Activated CD4-positive, alpha-beta memory T cell treated with anti-CD3 and anti-CD28 coated beads, Interleukin-2, amount 10 ng/mL, durations not matched to agents 7 days and 5 days (primary cell): Measurements from ENCODE around the gene ARHGEF11. TPM values are rescaled to one million over a fixed set of nuclear protein-coding genes. Genes with fewer than 3 reads are reported as not detected.

Experiments
- CTCF ChIA-PET: fragments of 350-600 bp; sonication (Branson Sonifier 250); formaldehyde crosslinking; loops from one replicate; lab custom pipeline; 2021; ENCODE audit warnings: antibody characterized with exemption, inconsistent platforms; lab: Charles Lee
- POLR2A ChIA-PET: fragments of 350-600 bp; sonication (Branson Sonifier 250); formaldehyde crosslinking; loops from one replicate; lab custom pipeline; 2021; ENCODE audit warnings: antibody characterized with exemption; lab: Charles Lee
- DNase-seq: peaks from one replicate; pipeline ENCODE4 v3.0.0-alpha.2; 2020
- H3K27ac Mint-ChIP-seq: one replicate; pipeline ENCODE4 v1.8.0; 2021; ENCODE audit warnings: mild to moderate bottlenecking, mixed read lengths
- H3K27me3 Mint-ChIP-seq: one replicate; pipeline ENCODE4 v1.8.0; 2021; ENCODE audit warnings: mixed read lengths
- H3K36me3 Mint-ChIP-seq: one replicate; pipeline ENCODE4 v1.8.0; 2021; ENCODE audit warnings: low read depth, mixed read lengths
- H3K4me1 Mint-ChIP-seq: one replicate; pipeline ENCODE4 v1.8.0; 2021; ENCODE audit warnings: mixed read lengths
- H3K4me3 Mint-ChIP-seq: one replicate; pipeline ENCODE4 v1.8.0; 2021; ENCODE audit warnings: mild to moderate bottlenecking, mixed read lengths
- H3K9me3 Mint-ChIP-seq: one replicate; pipeline ENCODE4 v1.8.0; 2021; ENCODE audit warnings: mixed read lengths
- total RNA-seq, 2 experiments: library from RNA; stranded (reverse); gene quantifications; one replicate each; pipeline ENCODE4 v1.2.3, GENCODE V29; 2021

The ARHGEF11 gene
- total RNA-seq, 2 experiments from 2014 or later, result 14.9 to 15.8 TPM

- peaks cover 31% of the 10 kb centered on the region for H3K4me1 Mint-ChIP-seq
- no peak overlapping the region for H3K4me3 Mint-ChIP-seq
- no peaks in the 10 kb centered on the region for H3K9me3 Mint-ChIP-seq
- no peaks in the 10 kb centered on the region for H3K27me3 Mint-ChIP-seq
- peaks cover 12% of the 10 kb centered on the region for H3K36me3 Mint-ChIP-seq
- ChIA-PET CTCF (interaction anchor here (1.0 to 2.7 kb wide), 3 partner anchors 12 to 269 kb away, joined by 3 to 12 read pairs (median 6); no protein-coding TSS in a partner anchor), POLR2A (interaction anchor here (0.6 kb wide), 1 partner anchor 19 kb away, joined by 3 read pairs; no protein-coding TSS in a partner anchor)
- no peak for DNase-seq
- H3K27ac Mint-ChIP-seq, result no peak overlapping the region
Measured at GRCh38 chr1:156958247-156958714, 87.3 kb downstream of the ARHGEF11 start.

GRCh38 chr1:156957634-156958033 is 87.9 kb downstream of the ARHGEF11 start:
- H3K27ac Mint-ChIP-seq, result no peak overlapping the region
- peaks cover 26% of the 10 kb centered on the region for H3K4me1 Mint-ChIP-seq
- ChIA-PET POLR2A (no interaction called here), CTCF (no interaction called here)
- H3K27me3 Mint-ChIP-seq, result no peaks in the 10 kb centered on the region
- no peak overlapping the region for H3K4me3 Mint-ChIP-seq
- no peak for DNase-seq
- no peaks in the 10 kb centered on the region for H3K9me3 Mint-ChIP-seq
- H3K36me3 Mint-ChIP-seq, result peaks cover 12% of the 10 kb centered on the region

GRCh38 chr1:156956333-156956732 is 89.2 kb downstream of the ARHGEF11 start:
- Mint-ChIP-seq H3K4me1 (peaks cover 16% of the 10 kb centered on the region), H3K4me3 (no peak overlapping the region), H3K9me3 (no peaks in the 10 kb centered on the region), H3K27me3 (no peaks in the 10 kb centered on the region), H3K36me3 (peaks cover 8% of the 10 kb centered on the region), H3K27ac (no peak overlapping the region)
- ChIA-PET POLR2A (no interaction called here), CTCF (no interaction called here)
- no peak for DNase-seq

GRCh38 chr1:156953571-156953970 is 92.0 kb downstream of the ARHGEF11 start:
- H3K9me3 Mint-ChIP-seq, result no peaks in the 10 kb centered on the region
- H3K27ac Mint-ChIP-seq, result no peak overlapping the region
- POLR2A ChIA-PET, result no interaction called here
- H3K36me3 Mint-ChIP-seq, result peaks cover 7% of the 10 kb centered on the region
- peaks cover 2% of the 10 kb centered on the region for H3K27me3 Mint-ChIP-seq
- no peak overlapping the region for H3K4me3 Mint-ChIP-seq
- CTCF ChIA-PET, result no interaction called here
- peaks cover 7% of the 10 kb centered on the region for H3K4me1 Mint-ChIP-seq
- DNase-seq, result no peak

- Mint-ChIP-seq H3K9me3 (no peaks in the 10 kb centered on the region), H3K36me3 (peaks cover 5% of the 10 kb centered on the region), H3K4me3 (no peak overlapping the region), H3K27ac (no peak overlapping the region), H3K27me3 (peaks cover 2% of the 10 kb centered on the region), H3K4me1 (no peaks in the 10 kb centered on the region)
- POLR2A ChIA-PET, result no interaction called here
- CTCF ChIA-PET, result no interaction called here
- no peak for DNase-seq
Measured at GRCh38 chr1:156951371-156951770, 94.2 kb downstream of the ARHGEF11 start.

GRCh38 chr1:156949127-156949526 is 96.4 kb downstream of the ARHGEF11 start:
- CTCF ChIA-PET, result interaction anchor here (1.1 to 1.7 kb wide), 2 partner anchors 15 to 125 kb away, joined by 3 to 5 read pairs; no protein-coding TSS in a partner anchor

GRCh38 chr1:156948708-156949107 is 96.8 kb downstream of the ARHGEF11 start:
- ChIA-PET POLR2A (interaction anchor here (0.9 kb wide), 1 partner anchor 27 kb away, joined by 3 read pairs; no protein-coding TSS in a partner anchor), CTCF (interaction anchor here (0.6 to 1.7 kb wide), 3 partner anchors 15 to 125 kb away, joined by 3 to 5 read pairs (median 3); no protein-coding TSS in a partner anchor)
- Mint-ChIP-seq H3K36me3 (peaks cover 12% of the 10 kb centered on the region), H3K9me3 (no peaks in the 10 kb centered on the region), H3K4me3 (no peak overlapping the region), H3K27ac (no peak overlapping the region), H3K27me3 (peaks cover 2% of the 10 kb centered on the region), H3K4me1 (no peaks in the 10 kb centered on the region)
- DNase-seq, result no peak

More at GRCh38 chr1:156949127-156949526, 96.4 kb downstream of the ARHGEF11 start:
- Mint-ChIP-seq H3K4me3 (no peak overlapping the region), H3K27ac (no peak overlapping the region), H3K4me1 (no peaks in the 10 kb centered on the region), H3K9me3 (no peaks in the 10 kb centered on the region), H3K36me3 (peaks cover 12% of the 10 kb centered on the region), H3K27me3 (peaks cover 2% of the 10 kb centered on the region)
- DNase-seq, result no peak
- POLR2A ChIA-PET, result interaction anchor here (0.9 kb wide), 1 partner anchor 28 kb away, joined by 3 read pairs; no protein-coding TSS in a partner anchor

- ChIA-PET CTCF (interaction anchor here (0.6 to 1.7 kb wide), 3 partner anchors 16 to 126 kb away, joined by 3 to 5 read pairs (median 3); no protein-coding TSS in a partner anchor), POLR2A (no interaction called here)
- Mint-ChIP-seq H3K4me3 (no peak overlapping the region), H3K9me3 (no peaks in the 10 kb centered on the region), H3K27ac (no peak overlapping the region), H3K36me3 (peaks cover 16% of the 10 kb centered on the region), H3K4me1 (no peaks in the 10 kb centered on the region), H3K27me3 (peaks cover 4% of the 10 kb centered on the region)
- DNase-seq, result no peak
Measured at GRCh38 chr1:156947818-156948525, 97.6 kb downstream of the ARHGEF11 start.

GRCh38 chr1:156947127-156947526 is 98.4 kb downstream of the ARHGEF11 start:
- Mint-ChIP-seq H3K4me3 (no peak overlapping the region), H3K27me3 (peaks cover 4% of the 10 kb centered on the region), H3K4me1 (no peaks in the 10 kb centered on the region), H3K9me3 (no peaks in the 10 kb centered on the region), H3K36me3 (peaks cover 16% of the 10 kb centered on the region), H3K27ac (no peak overlapping the region)
- ChIA-PET POLR2A (no interaction called here), CTCF (no interaction called here)
- DNase-seq, result no peak

GRCh38 chr1:156945881-156946661 is 99.5 kb downstream of the ARHGEF11 start:
- ChIA-PET CTCF (no interaction called here), POLR2A (no interaction called here)
- Mint-ChIP-seq H3K36me3 (peaks cover 15% of the 10 kb centered on the region), H3K4me3 (no peak overlapping the region), H3K4me1 (no peaks in the 10 kb centered on the region), H3K27ac (no peak overlapping the region), H3K27me3 (peaks cover 4% of the 10 kb centered on the region), H3K9me3 (no peaks in the 10 kb centered on the region)
- DNase-seq, result no peak

GRCh38 chr1:156944848-156945247 is 100.7 kb downstream of the ARHGEF11 start:
- Mint-ChIP-seq H3K9me3 (no peaks in the 10 kb centered on the region), H3K27me3 (peaks cover 6% of the 10 kb centered on the region), H3K4me1 (no peaks in the 10 kb centered on the region), H3K27ac (no peak overlapping the region), H3K4me3 (no peak overlapping the region), H3K36me3 (peaks cover 18% of the 10 kb centered on the region)
- CTCF ChIA-PET, result no interaction called here
- POLR2A ChIA-PET, result no interaction called here
- DNase-seq, result no peak

GRCh38 chr1:156944268-156944667 is 101.3 kb downstream of the ARHGEF11 start:
- CTCF ChIA-PET, result no interaction called here
- Mint-ChIP-seq H3K36me3 (peaks cover 18% of the 10 kb centered on the region), H3K27ac (no peak overlapping the region), H3K4me1 (no peaks in the 10 kb centered on the region), H3K27me3 (peaks cover 6% of the 10 kb centered on the region), H3K4me3 (no peak overlapping the region), H3K9me3 (no peaks in the 10 kb centered on the region)
- DNase-seq, result no peak
- POLR2A ChIA-PET, result no interaction called here

GRCh38 chr1:156943756-156944155 is 101.8 kb downstream of the ARHGEF11 start:
- peaks cover 6% of the 10 kb centered on the region for H3K27me3 Mint-ChIP-seq
- no peak overlapping the region for H3K4me3 Mint-ChIP-seq
- CTCF ChIA-PET, result no interaction called here
- no peaks in the 10 kb centered on the region for H3K4me1 Mint-ChIP-seq
- H3K9me3 Mint-ChIP-seq, result no peaks in the 10 kb centered on the region
- no peak overlapping the region for H3K27ac Mint-ChIP-seq
- POLR2A ChIA-PET, result no interaction called here
- H3K36me3 Mint-ChIP-seq, result peaks cover 18% of the 10 kb centered on the region
- DNase-seq, result no peak
